ENCODE data around the gene TSC2.

Gene TSC2

GRCh38 chr16:2066139-2066538 lies 18.4 kb downstream of the TSC2 start:
- TF ChIP-seq EZH2 (IDR thresholded peaks at IDR 0.05; ENCODE audit: borderline replicate concordance, low read length), result no peak
- TF ChIP-seq, protein P1, sequence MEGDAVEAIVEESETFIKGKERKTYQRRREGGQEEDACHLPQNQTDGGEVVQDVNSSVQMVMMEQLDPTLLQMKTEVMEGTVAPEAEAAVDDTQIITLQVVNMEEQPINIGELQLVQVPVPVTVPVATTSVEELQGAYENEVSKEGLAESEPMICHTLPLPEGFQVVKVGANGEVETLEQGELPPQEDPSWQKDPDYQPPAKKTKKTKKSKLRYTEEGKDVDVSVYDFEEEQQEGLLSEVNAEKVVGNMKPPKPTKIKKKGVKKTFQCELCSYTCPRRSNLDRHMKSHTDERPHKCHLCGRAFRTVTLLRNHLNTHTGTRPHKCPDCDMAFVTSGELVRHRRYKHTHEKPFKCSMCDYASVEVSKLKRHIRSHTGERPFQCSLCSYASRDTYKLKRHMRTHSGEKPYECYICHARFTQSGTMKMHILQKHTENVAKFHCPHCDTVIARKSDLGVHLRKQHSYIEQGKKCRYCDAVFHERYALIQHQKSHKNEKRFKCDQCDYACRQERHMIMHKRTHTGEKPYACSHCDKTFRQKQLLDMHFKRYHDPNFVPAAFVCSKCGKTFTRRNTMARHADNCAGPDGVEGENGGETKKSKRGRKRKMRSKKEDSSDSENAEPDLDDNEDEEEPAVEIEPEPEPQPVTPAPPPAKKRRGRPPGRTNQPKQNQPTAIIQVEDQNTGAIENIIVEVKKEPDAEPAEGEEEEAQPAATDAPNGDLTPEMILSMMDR (IDR thresholded peaks at IDR 0.05; ENCODE audit: low read length), result no peak
- no peak overlapping the region for H2AFZ ChIP-seq (ENCODE audit: low read length)
- no peak overlapping the region for H3K4me2 ChIP-seq (ENCODE audit: low read length)
- no peak overlapping the region for H3K27ac ChIP-seq (ENCODE audit: low read depth, low read length, poor library complexity, severe bottlenecking)
- no peaks in the 10 kb centered on the region for H3K9me3 ChIP-seq (ENCODE audit: low read length)
- no peak overlapping the region for H3K9ac ChIP-seq (ENCODE audit: low read length)
- no peaks in the 10 kb centered on the region for H4K20me1 ChIP-seq (ENCODE audit: insufficient read depth, low read length)
- no peaks in the 10 kb centered on the region for H3K9me2 ChIP-seq (ENCODE audit: low read depth, low read length)
- no peaks in the 10 kb centered on the region for H3K27me3 ChIP-seq (ENCODE audit: insufficient read depth, low read length)
- H3K4me1 ChIP-seq (ENCODE audit: insufficient read depth, low read length, severe bottlenecking), result no peaks in the 10 kb centered on the region
- peaks cover 48% of the 10 kb centered on the region for H3K36me3 ChIP-seq (ENCODE audit: insufficient read depth, low read length)
- H3K79me2 ChIP-seq (ENCODE audit: insufficient read depth, low read length), result no peaks in the 10 kb centered on the region
- no peaks in the 10 kb centered on the region for H3F3A ChIP-seq (ENCODE audit: insufficient read depth, low read length)
- H3K4me3 ChIP-seq (ENCODE audit: low read depth, low read length, poor library complexity, severe bottlenecking), result no peak overlapping the region

DNA sequence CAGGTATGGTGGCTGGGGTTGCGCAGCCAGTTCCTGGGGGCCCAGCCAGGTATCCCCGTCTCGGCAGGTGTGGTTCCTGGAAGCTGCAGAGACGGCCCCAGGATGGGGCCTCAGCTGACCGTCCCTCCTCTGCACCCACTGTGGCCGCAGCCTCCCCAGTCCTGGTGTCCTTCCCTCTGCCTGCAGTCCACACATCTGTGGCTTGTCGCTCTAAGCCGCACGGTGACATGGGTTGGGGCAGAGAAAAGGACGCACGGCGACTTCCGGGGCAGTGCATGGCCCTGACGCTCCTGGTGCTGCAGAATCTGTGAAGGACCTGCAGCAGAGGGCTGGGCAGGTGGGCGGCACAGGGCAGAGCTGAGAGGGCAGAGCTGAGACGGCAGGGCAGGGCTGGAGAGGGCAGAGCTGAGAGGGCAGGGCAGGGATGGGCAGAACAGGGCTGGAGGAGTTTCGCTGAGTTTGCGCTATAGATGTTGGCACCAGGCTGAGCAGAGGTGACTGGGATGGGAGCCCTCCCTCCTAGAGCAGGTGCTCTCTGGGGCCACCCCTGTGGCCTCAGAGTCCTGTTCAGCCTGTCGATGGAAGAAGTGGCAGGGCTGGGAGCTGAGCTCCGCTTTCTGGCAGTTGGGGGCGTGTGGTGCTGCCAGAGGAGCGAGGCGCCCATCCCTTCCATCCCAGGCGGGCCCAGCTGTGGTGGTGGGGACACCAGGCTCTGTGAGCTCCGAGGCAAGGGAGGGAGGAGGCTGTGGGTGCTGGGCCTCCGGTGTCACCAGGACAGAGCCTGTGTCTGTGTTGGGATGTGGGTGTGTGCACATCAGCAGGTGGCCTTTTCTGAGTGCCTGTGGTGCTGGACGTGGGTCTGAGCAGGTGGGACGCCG lies 23.0 kb downstream of the TSC2 start:
- no peaks in the 10 kb centered on the region for H3K27me3 ChIP-seq (ENCODE audit: insufficient read depth, low read length)
- no peaks in the 10 kb centered on the region for H3K4me1 ChIP-seq (ENCODE audit: insufficient read depth, low read length, severe bottlenecking)
- no peaks in the 10 kb centered on the region for H3K79me2 ChIP-seq (ENCODE audit: insufficient read depth, low read length)
- no peak overlapping the region for H3K27ac ChIP-seq (ENCODE audit: low read depth, low read length, poor library complexity, severe bottlenecking)
- H3K9me3 ChIP-seq (ENCODE audit: low read length), result no peaks in the 10 kb centered on the region
- TF ChIP-seq, protein P1 (IDR thresholded peaks at IDR 0.05; ENCODE audit: low read length), result no peak
- TF ChIP-seq EZH2 (IDR thresholded peaks at IDR 0.05; ENCODE audit: borderline replicate concordance, low read length), result no peak
- no peaks in the 10 kb centered on the region for H4K20me1 ChIP-seq (ENCODE audit: insufficient read depth, low read length)
- no peaks in the 10 kb centered on the region for H3K9me2 ChIP-seq (ENCODE audit: low read depth, low read length)
- H3K4me3 ChIP-seq (ENCODE audit: low read depth, low read length, poor library complexity, severe bottlenecking), result no peak overlapping the region
- no peak overlapping the region for H2AFZ ChIP-seq (ENCODE audit: low read length)
- peaks cover 33% of the 10 kb centered on the region for H3K36me3 ChIP-seq (ENCODE audit: insufficient read depth, low read length)
- no peak overlapping the region for H3K9ac ChIP-seq (ENCODE audit: low read length)
- no peaks in the 10 kb centered on the region for H3F3A ChIP-seq (ENCODE audit: insufficient read depth, low read length)
- H3K4me2 ChIP-seq (ENCODE audit: low read length), result no peak overlapping the region

DNA sequence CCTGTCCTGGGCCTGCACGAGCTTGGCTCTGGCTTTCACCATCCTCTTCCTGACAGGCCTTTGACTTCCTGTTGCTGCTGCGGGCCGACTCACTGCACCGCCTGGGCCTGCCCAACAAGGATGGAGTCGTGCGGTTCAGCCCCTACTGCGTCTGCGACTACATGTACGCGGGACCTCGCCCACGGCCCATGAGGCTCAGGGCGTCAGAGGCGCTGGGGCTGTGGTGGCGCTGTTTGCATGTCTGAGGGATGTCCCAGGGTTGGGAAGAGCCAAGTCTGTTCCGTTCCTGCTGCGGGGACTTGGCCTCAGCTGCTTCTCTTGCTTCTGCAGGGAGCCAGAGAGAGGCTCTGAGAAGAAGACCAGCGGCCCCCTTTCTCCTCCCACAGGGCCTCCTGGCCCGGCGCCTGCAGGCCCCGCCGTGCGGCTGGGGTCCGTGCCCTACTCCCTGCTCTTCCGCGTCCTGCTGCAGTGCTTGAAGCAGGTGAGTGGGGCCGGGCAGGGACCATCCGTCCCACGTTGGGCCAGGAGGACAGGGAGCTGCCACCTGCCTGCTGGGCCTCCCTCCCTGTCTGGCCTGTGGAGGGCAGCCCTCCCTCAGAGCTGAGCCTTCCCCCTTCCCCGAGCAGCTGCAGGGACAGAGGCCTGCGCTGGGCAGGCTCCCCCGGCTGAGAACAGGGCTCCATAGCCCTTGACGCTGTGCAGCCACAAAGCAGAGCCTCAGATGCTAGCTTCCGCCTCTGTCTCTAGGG lies 23.8 kb downstream of the TSC2 start:
- Histone ChIP-seq H3K9me3 (ENCODE audit: low read length) (no peaks in the 10 kb centered on the region), H2AFZ (ENCODE audit: low read length) (no peak overlapping the region), H3K4me1 (ENCODE audit: insufficient read depth, low read length, severe bottlenecking) (no peaks in the 10 kb centered on the region), H3K79me2 (ENCODE audit: insufficient read depth, low read length) (no peaks in the 10 kb centered on the region), H3K27me3 (ENCODE audit: insufficient read depth, low read length) (no peaks in the 10 kb centered on the region), H3K27ac (ENCODE audit: low read depth, low read length, poor library complexity, severe bottlenecking) (no peak overlapping the region), H3K9me2 (ENCODE audit: low read depth, low read length) (no peaks in the 10 kb centered on the region), H4K20me1 (ENCODE audit: insufficient read depth, low read length) (no peaks in the 10 kb centered on the region), H3F3A (ENCODE audit: insufficient read depth, low read length) (no peaks in the 10 kb centered on the region), H3K4me2 (ENCODE audit: low read length) (no peak overlapping the region), H3K9ac (ENCODE audit: low read length) (no peak overlapping the region), H3K4me3 (ENCODE audit: low read depth, low read length, poor library complexity, severe bottlenecking) (no peak overlapping the region), H3K36me3 (ENCODE audit: insufficient read depth, low read length) (peaks cover 24% of the 10 kb centered on the region)
- TF ChIP-seq, protein P1 (IDR thresholded peaks at IDR 0.05; ENCODE audit: low read length), result no peak
- TF ChIP-seq EZH2 (IDR thresholded peaks at IDR 0.05; ENCODE audit: borderline replicate concordance, low read length), result no peak
